ENCODE data around the gene OSR1. TPM values are rescaled to one million over a fixed set of nuclear protein-coding genes. Genes with fewer than 3 reads are reported as not detected.

OSR1 gene
- total and polyA plus RNA-seq, 2 of the 4 experiments (the other 2 are of a cell fraction): 12.4 to 48.0 TPM

DNA sequence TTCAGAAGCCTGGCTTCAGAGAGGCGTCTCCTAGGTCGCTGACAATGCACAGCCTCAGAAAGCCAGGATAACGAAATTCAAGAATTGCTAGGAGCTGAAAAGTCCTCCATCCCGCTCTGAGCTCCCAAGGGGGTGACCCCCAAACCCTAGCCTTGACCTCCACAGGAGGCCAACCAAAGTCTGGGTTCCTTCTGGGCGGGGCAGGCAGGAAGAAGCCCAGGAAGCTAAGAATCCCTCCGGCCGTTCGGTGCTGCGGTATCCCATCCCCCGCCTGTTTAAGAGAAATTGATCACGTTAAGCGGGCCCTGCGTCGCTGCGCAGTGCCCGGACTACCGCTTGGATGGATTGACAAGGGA, 2.5 kb upstream of the OSR1 start:
- TF ChIP-seq SMC3 (IDR thresholded peaks at IDR 0.05; ENCODE audit: low read depth, low read length): no peak
- TF ChIP-seq RCOR1 (IDR thresholded peaks at IDR 0.05; ENCODE audit: insufficient replicate concordance, low read length): no peak
- TF ChIP-seq NFE2L2 (IDR thresholded peaks at IDR 0.05; ENCODE audit: low read depth, low read length): no peak
- no peak for TF ChIP-seq POLR2A (IDR thresholded peaks at IDR 0.05; ENCODE audit: low read depth, low read length)
- no peak for TF ChIP-seq FOS (IDR thresholded peaks at IDR 0.05; ENCODE audit: low read depth, low read length)
- no peak for TF ChIP-seq MAZ (IDR thresholded peaks at IDR 0.05; ENCODE audit: borderline replicate concordance, low read depth, low read length)
- TF ChIP-seq, protein P1, sequence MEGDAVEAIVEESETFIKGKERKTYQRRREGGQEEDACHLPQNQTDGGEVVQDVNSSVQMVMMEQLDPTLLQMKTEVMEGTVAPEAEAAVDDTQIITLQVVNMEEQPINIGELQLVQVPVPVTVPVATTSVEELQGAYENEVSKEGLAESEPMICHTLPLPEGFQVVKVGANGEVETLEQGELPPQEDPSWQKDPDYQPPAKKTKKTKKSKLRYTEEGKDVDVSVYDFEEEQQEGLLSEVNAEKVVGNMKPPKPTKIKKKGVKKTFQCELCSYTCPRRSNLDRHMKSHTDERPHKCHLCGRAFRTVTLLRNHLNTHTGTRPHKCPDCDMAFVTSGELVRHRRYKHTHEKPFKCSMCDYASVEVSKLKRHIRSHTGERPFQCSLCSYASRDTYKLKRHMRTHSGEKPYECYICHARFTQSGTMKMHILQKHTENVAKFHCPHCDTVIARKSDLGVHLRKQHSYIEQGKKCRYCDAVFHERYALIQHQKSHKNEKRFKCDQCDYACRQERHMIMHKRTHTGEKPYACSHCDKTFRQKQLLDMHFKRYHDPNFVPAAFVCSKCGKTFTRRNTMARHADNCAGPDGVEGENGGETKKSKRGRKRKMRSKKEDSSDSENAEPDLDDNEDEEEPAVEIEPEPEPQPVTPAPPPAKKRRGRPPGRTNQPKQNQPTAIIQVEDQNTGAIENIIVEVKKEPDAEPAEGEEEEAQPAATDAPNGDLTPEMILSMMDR (conservative IDR thresholded peaks at IDR 0.05; ENCODE audit: low read depth, low read length): no peak
- no peak for TF ChIP-seq RAD21 (IDR thresholded peaks at IDR 0.05; ENCODE audit: low read length)
- TF ChIP-seq, protein P2, sequence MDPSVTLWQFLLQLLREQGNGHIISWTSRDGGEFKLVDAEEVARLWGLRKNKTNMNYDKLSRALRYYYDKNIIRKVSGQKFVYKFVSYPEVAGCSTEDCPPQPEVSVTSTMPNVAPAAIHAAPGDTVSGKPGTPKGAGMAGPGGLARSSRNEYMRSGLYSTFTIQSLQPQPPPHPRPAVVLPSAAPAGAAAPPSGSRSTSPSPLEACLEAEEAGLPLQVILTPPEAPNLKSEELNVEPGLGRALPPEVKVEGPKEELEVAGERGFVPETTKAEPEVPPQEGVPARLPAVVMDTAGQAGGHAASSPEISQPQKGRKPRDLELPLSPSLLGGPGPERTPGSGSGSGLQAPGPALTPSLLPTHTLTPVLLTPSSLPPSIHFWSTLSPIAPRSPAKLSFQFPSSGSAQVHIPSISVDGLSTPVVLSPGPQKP (IDR thresholded peaks at IDR 0.05; ENCODE audit: borderline replicate concordance, low read depth, low read length): no peak
- no peak for TF ChIP-seq CEBPB (IDR thresholded peaks at IDR 0.05; ENCODE audit: low read depth, low read length)
- TF ChIP-seq BHLHE40 (IDR thresholded peaks at IDR 0.05; ENCODE audit: low read depth, low read length): no peak
- TF ChIP-seq MAFK (IDR thresholded peaks at IDR 0.05; ENCODE audit: low read depth, low read length): no peak
- no peak for TF ChIP-seq RFX5 (IDR thresholded peaks at IDR 0.05; ENCODE audit: low read depth, low read length)
- TF ChIP-seq CHD1 (IDR thresholded peaks at IDR 0.05; ENCODE audit: low read depth, low read length): no peak
- TF ChIP-seq MXI1 (IDR thresholded peaks at IDR 0.05; ENCODE audit: borderline replicate concordance, low read depth, low read length): no peak
- TF ChIP-seq, protein P3, sequence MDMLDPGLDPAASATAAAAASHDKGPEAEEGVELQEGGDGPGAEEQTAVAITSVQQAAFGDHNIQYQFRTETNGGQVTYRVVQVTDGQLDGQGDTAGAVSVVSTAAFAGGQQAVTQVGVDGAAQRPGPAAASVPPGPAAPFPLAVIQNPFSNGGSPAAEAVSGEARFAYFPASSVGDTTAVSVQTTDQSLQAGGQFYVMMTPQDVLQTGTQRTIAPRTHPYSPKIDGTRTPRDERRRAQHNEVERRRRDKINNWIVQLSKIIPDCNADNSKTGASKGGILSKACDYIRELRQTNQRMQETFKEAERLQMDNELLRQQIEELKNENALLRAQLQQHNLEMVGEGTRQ (IDR thresholded peaks at IDR 0.05; ENCODE audit: low read depth, low read length): no peak
- no peak overlapping the region for H2AFZ ChIP-seq (replicated peaks; ENCODE audit: low read length, poor library complexity)
- ChIA-PET CTCF (interaction anchor here (1.0 kb wide), 1 partner anchor 220 kb away, joined by 3 read pairs; no protein-coding TSS in a partner anchor), POLR2A (ENCODE audit: unreplicated experiment) (no interaction called here)
- 0 out of 2 replicates have a peak overlapping the region, but pooled peaks have one; percentile 13 for H2AK5ac ChIP-seq (ENCODE audit: low read depth, low read length)
- peaks cover 0 to 20% of the 10 kb centered on the region in 2 experiments; a peak in 2 of 4 replicates for H3K79me1 ChIP-seq (ENCODE audit: low read depth in 1 of 2, low read length in 2 of 2)
- peaks cover 5% of the 10 kb centered on the region; the same call in 1 of the 2 replicates for H3K4me1 ChIP-seq (ENCODE audit: control insufficient read depth, insufficient read depth, low read length)
- WGBS, 2 experiments (ENCODE audit: extremely low coverage in 2 of 2, insufficient read length in 1 of 2): 80% methylated on average over 6 of the region's 17 CpGs; no CpG with 5 or more reads in 1 of the 2 experiments
- no peak overlapping the region for H3K23ac ChIP-seq (ENCODE audit: low read depth, low read length)
- no peak overlapping the region for H3K4me2 ChIP-seq (ENCODE audit: low read depth, low read length)
- H2AK9ac ChIP-seq (replicated peaks; ENCODE audit: low read depth, low read length, poor library complexity): no peak overlapping the region
- no peak overlapping the region; the same call in 1 of the 2 replicates for H3K14ac ChIP-seq (replicated peaks; ENCODE audit: low read depth, low read length)
- no peak overlapping the region for H2BK5ac ChIP-seq (ENCODE audit: low read depth, low read length, poor library complexity, severe bottlenecking)
- no peak overlapping the region for H3K18ac ChIP-seq (ENCODE audit: low read depth, low read length)
- ATAC-seq (ENCODE audit: low read depth): no peak
- H4K20me1 ChIP-seq (ENCODE audit: insufficient read depth, low read length): peaks cover 13% of the 10 kb centered on the region
- DNase-seq: no peak
- no peak overlapping the region for H3K27ac ChIP-seq (ENCODE audit: insufficient read depth, low read length)
- no peak overlapping the region for H3K56ac ChIP-seq (ENCODE audit: extremely low read depth, insufficient read depth, low read length)
- H4K8ac ChIP-seq (ENCODE audit: low read depth in 2 of 2, low read length in 2 of 2): no peak overlapping the region; a peak in 1 of 4 replicates
- H3K27me3 ChIP-seq (ENCODE audit: control insufficient read depth, insufficient read depth, low read length): peaks cover 6% of the 10 kb centered on the region; the same call in 1 of the 2 replicates
- H3K9me1 ChIP-seq (ENCODE audit: insufficient read depth, low read length): no peaks in the 10 kb centered on the region
- H3K4ac ChIP-seq (ENCODE audit: low read depth, low read length): peak overlapping the region; percentile 41; the same call in 1 of the 2 replicates
- H3K4me3 ChIP-seq (ENCODE audit: insufficient read depth, low read depth, low read length): no peak overlapping the region
- intact Hi-C loops (cut with micrococcal nuclease): loop anchor here (5.0 kb wide), 2 partner anchors 469 to 749 kb away; no protein-coding TSS in a partner anchor
- no peak overlapping the region for H2BK15ac ChIP-seq (ENCODE audit: low read depth, low read length)
- dilution Hi-C loops (cut with HindIII; ENCODE audit: low sequenced_read_pairs, unreplicated experiment): no loop called here
- no peak overlapping the region for H2BK20ac ChIP-seq (ENCODE audit: low read depth, low read length)
- in situ Hi-C loops (cut with MboI; ENCODE audit: low sequenced_read_pairs): loop anchor here (5.0 to 10.0 kb wide), 3 partner anchors 614 to 926 kb away; no protein-coding TSS in a partner anchor
- peak overlapping the region; percentile 80; the same call in 1 of the 2 replicates for H2BK120ac ChIP-seq (ENCODE audit: low read depth, low read length)
- H4K91ac ChIP-seq (ENCODE audit: insufficient read depth, low read depth, low read length): no peak overlapping the region; the same call in 1 of the 2 replicates
- H3K9ac ChIP-seq (ENCODE audit: low read depth, low read length): no peak overlapping the region
- H3K9me3 ChIP-seq (ENCODE audit: control insufficient read depth, insufficient read depth, low read length): no peaks in the 10 kb centered on the region
- H4K5ac ChIP-seq (ENCODE audit: low read depth, low read length): peak overlapping the region; percentile 11; the same call in 1 of the 2 replicates
- H3K36me3 ChIP-seq (ENCODE audit: control insufficient read depth, insufficient read depth, low read length): peaks cover 1% of the 10 kb centered on the region; the same call in 1 of the 2 replicates
- BruUV-seq (replicated peaks): no TSS peak

Data from IMR-90 (cell line).